NK-92 (cell line): ENCODE measurements around the gene CMC2.

Experiments
- DNase-seq: peaks from one replicate; lab custom pipeline; 2025; ENCODE audit not compliant: unreplicated experiment; lab: John Stamatoyannopoulos, UW

The CMC2 gene

GRCh38 chr16:80932708-80933095 lies 74.0 kb downstream of the CMC2 start:
- DNase-seq: no peak

- no peak for DNase-seq
These were observed 74.6 kb downstream of the CMC2 start for GRCh38 chr16:80931801-80932707.

- no peak for DNase-seq
These were observed 82.2 kb downstream of the CMC2 start for GRCh38 chr16:80924372-80924978.

- no peak for DNase-seq
These were observed 83.3 kb downstream of the CMC2 start for GRCh38 chr16:80923356-80923755.
